IMR-90 (cell line): Measurements from ENCODE around the gene TTC39B.

Experiments
- BHLHE40 ChIP-seq: fragments of 150-350 bp; IDR thresholded peaks from 2 replicates; pipeline ENCODE4 v1.6.1; 2016; ENCODE audit warnings: mild to moderate bottlenecking, low read depth, low read length
- CTCF ChIP-seq: conservative IDR thresholded peaks from 2 replicates; pipeline ENCODE4 v1.5.1; 2012; ENCODE audit warnings: mild to moderate bottlenecking, low read depth, low read length, improper control_type of control experiment
- ELK1 ChIP-seq: fragments of 150-350 bp; IDR thresholded peaks from 2 replicates; pipeline ENCODE4 v1.6.1; 2016; ENCODE audit warnings: low read depth, mild to moderate bottlenecking, low read length, moderate library complexity, borderline replicate concordance
- MXI1 ChIP-seq: IDR thresholded peaks from 2 replicates; pipeline ENCODE4 v1.6.1; 2012; ENCODE audit warnings: low read depth, mild to moderate bottlenecking, low read length, moderate library complexity, borderline replicate concordance
- POLR2A ChIP-seq: IDR thresholded peaks from 2 replicates; pipeline ENCODE4 v1.6.1; 2012; ENCODE audit warnings: mild to moderate bottlenecking, low read depth, low read length
- RCOR1 ChIP-seq: IDR thresholded peaks from 2 replicates; pipeline ENCODE4 v1.6.1; 2012; ENCODE audit warnings: mild to moderate bottlenecking, low read length, improper control_type of control experiment; ENCODE audit not compliant: insufficient replicate concordance

GRCh38 chr9:15274425-15274824 is 32.6 kb downstream of the TTC39B start:
- TF ChIP-seq BHLHE40 (no peak), CTCF (no peak), POLR2A (no peak), MXI1 (no peak), RCOR1 (no peak), ELK1 (no peak)
